ENCODE measurements around the gene WDR27. TPM values are rescaled to one million over a fixed set of nuclear protein-coding genes. Genes with fewer than 3 reads are reported as not detected.

The WDR27 gene
- total RNA-seq, 1 donor, result 18.1 TPM

- no peak for DNase-seq (ENCODE audit: low read depth)
- TF ChIP-seq CTCF (IDR thresholded peaks at IDR 0.05; ENCODE audit: insufficient read depth, low read depth, low read length), result no peak
- no peak overlapping the region for H3K4me3 ChIP-seq (ENCODE audit: low read depth, low read length)
Observed at GRCh38 chr6:169429001-169429400, 272.8 kb downstream of the WDR27 start.

DNA sequence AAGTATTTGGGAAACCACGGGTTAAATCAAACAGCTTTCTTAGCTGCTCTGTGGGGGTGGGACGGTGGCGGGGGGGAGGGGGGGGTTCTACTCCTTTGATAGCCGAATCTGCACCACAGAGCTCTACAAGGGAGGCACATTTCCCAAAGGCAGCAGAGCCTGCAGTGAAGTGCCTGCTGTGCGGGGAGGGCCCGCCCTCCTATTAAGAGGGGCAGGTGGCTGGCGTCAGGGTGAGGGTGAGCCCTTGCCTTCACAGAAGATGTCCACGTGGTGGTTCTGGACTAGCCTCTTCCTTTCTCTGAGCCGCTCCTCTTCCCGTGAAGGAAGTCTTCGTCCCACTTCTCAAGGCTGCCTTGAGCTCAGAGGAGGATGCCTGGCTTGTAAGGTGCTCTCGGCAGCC is 273.3 kb downstream of the WDR27 start:
- H3K4me3 ChIP-seq (ENCODE audit: low read depth, low read length), result no peak overlapping the region
- TF ChIP-seq CTCF (IDR thresholded peaks at IDR 0.05; ENCODE audit: insufficient read depth, low read depth, low read length), result no peak
- DNase-seq (ENCODE audit: low read depth), result no peak

DNA sequence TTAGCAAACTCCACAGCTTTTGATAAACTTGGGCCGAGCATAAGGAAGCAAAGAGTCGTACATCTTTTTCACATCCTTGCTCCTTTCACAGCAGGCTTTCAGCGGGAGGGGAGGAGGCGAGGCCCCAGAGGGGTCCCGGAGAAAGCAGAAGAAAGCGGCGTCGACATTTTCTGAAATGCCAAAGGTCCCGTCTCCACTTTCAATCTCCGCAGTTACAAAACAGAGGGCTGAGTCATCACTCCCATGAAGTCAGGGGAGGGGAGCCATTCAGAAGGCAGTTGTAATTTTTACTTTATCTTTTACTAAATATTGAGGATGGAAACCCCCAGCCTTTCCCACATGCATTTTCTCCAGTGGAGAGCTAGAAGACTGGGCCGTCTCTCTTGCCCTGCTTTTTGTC is 274.0 kb downstream of the WDR27 start:
- no peak for TF ChIP-seq CTCF (IDR thresholded peaks at IDR 0.05; ENCODE audit: insufficient read depth, low read depth, low read length)
- DNase-seq (ENCODE audit: low read depth), result peak; percentile 75
- peak overlapping the region; percentile 16 for H3K4me3 ChIP-seq (ENCODE audit: low read depth, low read length)

DNA sequence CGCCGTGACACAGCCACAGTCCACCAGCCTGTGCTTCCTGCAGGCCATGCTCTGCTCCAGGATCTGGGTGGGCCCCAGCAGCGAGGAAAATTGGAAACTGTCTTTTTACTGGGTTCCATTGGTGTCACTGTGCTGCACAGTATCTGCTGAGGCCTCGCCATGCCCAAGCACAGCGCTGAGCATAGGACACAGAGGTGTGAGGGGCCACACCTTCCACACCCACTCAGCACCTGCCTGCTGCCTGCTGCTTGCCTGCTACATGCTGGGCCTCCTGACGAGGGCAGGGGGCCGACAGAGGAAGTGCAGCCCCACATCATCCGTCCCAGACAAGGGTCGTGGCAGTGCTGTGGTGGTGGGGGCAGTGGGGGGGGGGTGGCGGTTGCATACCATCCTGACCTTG is 275.2 kb downstream of the WDR27 start:
- no peak for TF ChIP-seq CTCF (IDR thresholded peaks at IDR 0.05; ENCODE audit: insufficient read depth, low read depth, low read length)
- no peak overlapping the region for H3K4me3 ChIP-seq (ENCODE audit: low read depth, low read length)
- no peak for DNase-seq (ENCODE audit: low read depth)

DNA sequence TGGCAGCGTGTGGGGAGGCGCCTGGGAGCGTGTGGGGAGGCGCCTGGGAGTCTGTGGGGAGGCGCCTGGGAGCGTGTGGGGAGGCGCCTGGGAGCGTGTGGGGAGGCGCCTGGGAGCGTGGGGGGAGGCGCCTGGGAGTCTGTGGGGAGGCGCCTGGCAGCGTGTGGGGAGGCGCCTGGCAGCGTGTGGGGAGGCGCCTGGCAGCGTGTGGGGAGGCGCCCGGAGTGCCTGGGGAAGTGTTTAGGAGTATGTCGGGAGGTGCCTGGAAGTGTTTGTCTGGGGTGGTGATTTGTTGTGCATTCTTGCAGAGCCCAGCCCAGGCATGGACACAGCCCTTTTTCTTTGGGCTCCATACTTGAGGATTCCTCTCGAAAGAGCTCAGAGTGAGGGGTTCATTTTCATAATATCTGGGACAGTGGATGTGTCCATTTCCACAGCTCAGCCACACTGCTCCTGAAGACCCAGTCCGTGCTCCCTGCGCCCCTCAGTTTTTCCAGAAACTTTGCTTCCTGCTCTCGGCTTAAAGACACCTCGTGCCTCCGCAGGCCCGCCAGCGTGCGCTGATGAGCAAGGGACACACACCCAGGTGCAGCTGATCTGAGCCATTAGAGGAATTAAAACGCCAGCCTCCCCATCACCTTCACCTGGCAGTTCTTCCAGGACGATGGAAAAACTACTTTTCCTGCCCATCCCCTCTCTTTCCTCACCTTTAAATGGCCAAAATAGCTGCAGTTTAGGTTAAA is 276.0 kb downstream of the WDR27 start:
- H3K4me3 ChIP-seq (ENCODE audit: low read depth, low read length), result peak overlapping the region; percentile 37
- peak; percentile 77 for DNase-seq (ENCODE audit: low read depth)
- no peak for TF ChIP-seq CTCF (IDR thresholded peaks at IDR 0.05; ENCODE audit: insufficient read depth, low read depth, low read length)

GRCh38 chr6:169424821-169425240 is 277.0 kb downstream of the WDR27 start:
- DNase-seq (ENCODE audit: low read depth), result peak; percentile 75
- peak overlapping the region; percentile 38 for H3K4me3 ChIP-seq (ENCODE audit: low read depth, low read length)
- no peak for TF ChIP-seq CTCF (IDR thresholded peaks at IDR 0.05; ENCODE audit: insufficient read depth, low read depth, low read length)

All from fibroblast of villous mesenchyme (primary cell).